Effector memory CD4-positive, alpha-beta T cell (primary cell): ENCODE results near the gene TMEM26.

Experiments
- DNase-seq, 3 donors: peaks; one replicate each; pipeline ENCODE4 v3.0.0-alpha.2; 2020
- H3K27ac ChIP-seq: 2 replicates; pipeline ENCODE4 v1.7.0; 2013; ENCODE audit warnings: mild to moderate bottlenecking, low read length, moderate library complexity; ENCODE audit not compliant: insufficient read depth, poor library complexity, severe bottlenecking
- H3K27me3 ChIP-seq: replicated peaks from 2 replicates; pipeline ENCODE4 v1.7.0; 2013; ENCODE audit warnings: mild to moderate bottlenecking, low read length; ENCODE audit not compliant: insufficient read depth, control insufficient read depth, poor library complexity, severe bottlenecking
- H3K36me3 ChIP-seq: 2 replicates; pipeline ENCODE4 v1.7.0; 2013; ENCODE audit warnings: mild to moderate bottlenecking, low read length, moderate library complexity; ENCODE audit not compliant: control insufficient read depth, insufficient read depth
- H3K4me1 ChIP-seq: 2 replicates; pipeline ENCODE4 v1.7.0; 2013; ENCODE audit warnings: low read length, mild to moderate bottlenecking; ENCODE audit not compliant: control insufficient read depth, insufficient read depth, poor library complexity, severe bottlenecking
- H3K4me3 ChIP-seq: 2 replicates; pipeline ENCODE4 v1.7.0; 2013; ENCODE audit warnings: low read length, low read depth, mild to moderate bottlenecking; ENCODE audit not compliant: insufficient read depth, poor library complexity, severe bottlenecking
- H3K9me3 ChIP-seq: 2 replicates; pipeline ENCODE4 v1.7.0; 2013; ENCODE audit warnings: mild to moderate bottlenecking, low read length, moderate library complexity; ENCODE audit not compliant: control insufficient read depth

TMEM26 gene

GRCh38 chr10:61463035-61463909 is 10.1 kb upstream of the TMEM26 start:
- Histone ChIP-seq H3K4me1 (no peaks in the 10 kb centered on the region), H3K36me3 (no peaks in the 10 kb centered on the region), H3K9me3 (no peaks in the 10 kb centered on the region), H3K27me3 (no peaks in the 10 kb centered on the region), H3K27ac (no peak overlapping the region), H3K4me3 (no peak overlapping the region)
- DNase-seq = no peak

DNA sequence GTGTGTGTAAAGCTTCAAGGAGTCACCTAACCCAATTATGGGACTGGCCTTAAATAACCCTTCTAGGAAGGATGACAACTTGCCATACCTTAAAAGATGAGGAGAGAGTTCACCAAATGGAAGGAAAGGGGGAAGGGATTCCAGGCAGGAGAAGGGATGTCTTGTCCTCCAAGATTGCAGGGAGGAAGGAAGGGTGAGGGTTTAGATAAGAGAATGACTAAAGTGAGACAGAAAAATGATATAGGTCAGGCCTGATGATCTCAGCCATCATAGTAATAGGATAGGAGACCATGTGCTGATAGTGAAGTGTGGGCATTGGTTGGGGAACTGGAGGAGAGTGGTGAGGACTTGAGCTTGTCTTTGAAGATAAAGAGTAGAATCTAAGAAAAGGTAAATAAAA is 7.7 kb upstream of the TMEM26 start:
- H3K27me3 ChIP-seq = no peaks in the 10 kb centered on the region
- H3K27ac ChIP-seq = no peak overlapping the region
- no peaks in the 10 kb centered on the region for H3K36me3 ChIP-seq
- H3K4me1 ChIP-seq = no peaks in the 10 kb centered on the region
- no peak for DNase-seq
- H3K4me3 ChIP-seq = no peak overlapping the region
- no peaks in the 10 kb centered on the region for H3K9me3 ChIP-seq

- Histone ChIP-seq H3K4me1 (no peaks in the 10 kb centered on the region), H3K27ac (no peak overlapping the region), H3K27me3 (peaks cover 6% of the 10 kb centered on the region), H3K36me3 (no peaks in the 10 kb centered on the region), H3K9me3 (no peaks in the 10 kb centered on the region), H3K4me3 (no peak overlapping the region)
- no peak for DNase-seq
Observed at GRCh38 chr10:61458031-61458430, 4.8 kb upstream of the TMEM26 start.

- Histone ChIP-seq H3K4me3 (no peak overlapping the region), H3K9me3 (no peaks in the 10 kb centered on the region), H3K4me1 (no peaks in the 10 kb centered on the region), H3K27me3 (peaks cover 14% of the 10 kb centered on the region), H3K27ac (no peak overlapping the region), H3K36me3 (no peaks in the 10 kb centered on the region)
- no peak for DNase-seq
Observed at GRCh38 chr10:61456095-61456789, 3.1 kb upstream of the TMEM26 start.

- Histone ChIP-seq H3K27me3 (peaks cover 14% of the 10 kb centered on the region), H3K36me3 (no peaks in the 10 kb centered on the region), H3K4me1 (no peaks in the 10 kb centered on the region), H3K4me3 (no peak overlapping the region), H3K9me3 (no peaks in the 10 kb centered on the region), H3K27ac (no peak overlapping the region)
- no peak for DNase-seq
Observed at GRCh38 chr10:61455656-61456055, 2.5 kb upstream of the TMEM26 start.

DNA sequence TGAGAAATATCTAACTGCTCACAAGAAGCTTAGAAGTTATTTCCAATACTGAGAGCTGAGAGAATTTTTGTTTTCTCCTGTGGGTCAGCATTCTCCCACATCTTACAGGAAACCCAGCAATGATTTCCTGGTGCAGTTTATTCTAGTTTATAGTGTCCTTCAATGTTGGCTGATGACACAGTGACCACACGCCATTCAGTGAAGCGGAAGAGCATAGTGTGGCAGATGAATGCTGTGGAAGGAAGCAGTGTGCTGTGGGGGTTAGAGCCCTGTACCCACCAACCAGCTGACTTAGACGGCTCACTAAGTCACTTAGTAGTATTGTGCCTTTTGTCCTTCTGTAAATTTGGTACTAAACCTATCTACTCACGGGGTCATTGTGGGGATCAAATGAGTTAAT is 1.4 kb upstream of the TMEM26 start:
- H3K9me3 ChIP-seq = no peaks in the 10 kb centered on the region
- H3K27ac ChIP-seq = no peak overlapping the region
- no peak overlapping the region for H3K4me3 ChIP-seq
- no peaks in the 10 kb centered on the region for H3K36me3 ChIP-seq
- no peak for DNase-seq
- H3K27me3 ChIP-seq = peaks cover 14% of the 10 kb centered on the region
- no peaks in the 10 kb centered on the region for H3K4me1 ChIP-seq

GRCh38 chr10:61452151-61452651 is 980 bp downstream of the TMEM26 start:
- Histone ChIP-seq H3K9me3 (no peaks in the 10 kb centered on the region), H3K36me3 (no peaks in the 10 kb centered on the region), H3K27me3 (peaks cover 14% of the 10 kb centered on the region), H3K4me1 (no peaks in the 10 kb centered on the region), H3K4me3 (no peak overlapping the region), H3K27ac (no peak overlapping the region)
- no peak for DNase-seq

GRCh38 chr10:61451357-61451756 is 1.8 kb downstream of the TMEM26 start:
- Histone ChIP-seq H3K4me3 (no peak overlapping the region), H3K27ac (no peak overlapping the region), H3K36me3 (no peaks in the 10 kb centered on the region)

DNA sequence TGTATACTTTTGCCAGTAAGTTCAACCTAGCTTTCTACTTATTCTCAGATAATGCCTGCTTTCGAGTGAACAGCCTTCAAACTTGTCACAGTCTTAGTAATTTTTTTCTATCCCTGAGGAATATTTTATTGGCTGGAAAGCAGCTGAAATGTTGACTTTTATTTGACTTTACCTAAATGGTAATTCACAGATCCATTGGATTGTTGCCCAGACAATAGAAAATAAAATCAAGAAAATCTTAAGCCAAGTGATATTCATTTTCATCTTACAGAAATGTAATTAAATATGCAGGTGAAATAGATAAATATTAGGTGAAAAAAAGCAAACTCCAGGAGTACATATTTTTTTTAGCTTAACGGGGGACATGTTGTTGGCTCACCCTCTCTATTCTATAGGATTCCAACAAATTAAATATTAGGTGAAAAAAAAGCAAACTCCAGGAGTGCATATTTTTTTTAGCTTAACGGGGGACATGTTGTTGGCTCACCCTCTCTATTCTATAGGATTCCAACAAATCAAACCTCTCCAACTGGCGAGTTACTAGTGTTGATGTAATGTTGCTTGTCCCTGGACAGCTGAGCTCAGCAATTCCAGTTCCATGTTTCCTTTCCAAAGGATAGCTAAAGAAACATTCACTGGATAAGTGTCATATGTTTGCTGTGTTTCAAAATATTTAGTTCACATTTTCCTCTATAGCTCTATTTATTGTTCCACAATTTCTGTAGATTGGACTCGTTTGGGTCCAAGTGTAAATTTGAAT is 4.2 kb downstream of the TMEM26 start:
- H3K27ac ChIP-seq = no peak overlapping the region
- no peak overlapping the region for H3K4me3 ChIP-seq
- peaks cover 14% of the 10 kb centered on the region for H3K27me3 ChIP-seq
- H3K4me1 ChIP-seq = no peaks in the 10 kb centered on the region
- H3K9me3 ChIP-seq = no peaks in the 10 kb centered on the region
- no peak for DNase-seq
- no peaks in the 10 kb centered on the region for H3K36me3 ChIP-seq

More at GRCh38 chr10:61451357-61451756, 1.8 kb downstream of the TMEM26 start:
- DNase-seq = no peak
- no peaks in the 10 kb centered on the region for H3K9me3 ChIP-seq
- peaks cover 14% of the 10 kb centered on the region for H3K27me3 ChIP-seq
- no peaks in the 10 kb centered on the region for H3K4me1 ChIP-seq
